GM12873 (cell line): ENCODE results near the gene SUN5.

Experiments used
- CTCF ChIP-seq: IDR thresholded peaks from 2 replicates; pipeline ENCODE4 v1.5.1; 2012; ENCODE audit warnings: low read depth, mild to moderate bottlenecking, moderate library complexity, low read length, control low read depth; ENCODE audit not compliant: insufficient read depth; ENCODE audit errors: missing control alignments

SUN5 gene

GRCh38 chr20:32984631-32985354 is 19.4 kb downstream of the SUN5 start:
- TF ChIP-seq CTCF, result no peak

GRCh38 chr20:32984196-32984595 is 20.0 kb downstream of the SUN5 start:
- no peak for TF ChIP-seq CTCF

GRCh38 chr20:32983459-32984112 is 20.6 kb downstream of the SUN5 start:
- TF ChIP-seq CTCF, result no peak

DNA sequence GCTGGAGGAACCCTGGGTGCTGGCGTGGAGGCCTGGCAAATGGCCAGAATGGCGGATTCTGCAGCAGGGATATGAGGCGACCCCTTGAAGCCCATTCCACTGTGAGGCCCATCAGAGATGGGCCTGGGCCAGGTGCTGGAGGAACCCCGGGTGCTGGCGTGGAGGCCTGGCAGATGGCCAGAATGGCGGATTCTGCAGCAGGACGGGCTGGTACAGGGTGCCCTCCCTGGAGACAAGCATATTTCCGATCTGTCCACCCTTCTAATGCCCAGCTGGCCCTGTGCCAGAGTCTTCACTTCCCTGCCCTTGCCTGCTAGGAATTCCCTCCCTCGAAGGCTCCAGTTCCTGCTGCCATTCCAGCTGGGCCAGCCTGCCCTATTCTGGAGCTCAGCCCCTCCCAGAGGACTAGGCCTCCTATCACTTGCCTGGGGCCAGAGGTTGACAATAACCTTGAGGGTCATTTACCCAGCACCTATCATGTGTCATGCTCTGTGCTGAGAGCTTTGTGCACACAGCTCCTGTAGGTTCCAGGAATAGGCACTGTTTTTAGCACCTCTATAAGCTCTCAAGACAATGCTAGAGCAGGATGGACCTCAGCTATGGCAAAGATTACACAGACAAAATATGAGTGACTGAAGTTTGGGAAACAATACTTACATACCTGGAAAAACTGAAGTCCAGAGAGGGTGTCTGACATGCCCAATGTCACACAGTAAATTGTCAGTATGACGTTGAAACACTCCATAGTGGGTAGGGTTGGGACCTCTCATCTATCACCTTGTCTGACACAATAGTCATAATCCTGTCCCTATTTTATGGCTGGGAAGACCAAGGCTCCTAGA is 21.4 kb downstream of the SUN5 start:
- TF ChIP-seq CTCF, result no peak

- TF ChIP-seq CTCF, result no peak
Measured at GRCh38 chr20:32980990-32981389, 23.2 kb downstream of the SUN5 start.

DNA sequence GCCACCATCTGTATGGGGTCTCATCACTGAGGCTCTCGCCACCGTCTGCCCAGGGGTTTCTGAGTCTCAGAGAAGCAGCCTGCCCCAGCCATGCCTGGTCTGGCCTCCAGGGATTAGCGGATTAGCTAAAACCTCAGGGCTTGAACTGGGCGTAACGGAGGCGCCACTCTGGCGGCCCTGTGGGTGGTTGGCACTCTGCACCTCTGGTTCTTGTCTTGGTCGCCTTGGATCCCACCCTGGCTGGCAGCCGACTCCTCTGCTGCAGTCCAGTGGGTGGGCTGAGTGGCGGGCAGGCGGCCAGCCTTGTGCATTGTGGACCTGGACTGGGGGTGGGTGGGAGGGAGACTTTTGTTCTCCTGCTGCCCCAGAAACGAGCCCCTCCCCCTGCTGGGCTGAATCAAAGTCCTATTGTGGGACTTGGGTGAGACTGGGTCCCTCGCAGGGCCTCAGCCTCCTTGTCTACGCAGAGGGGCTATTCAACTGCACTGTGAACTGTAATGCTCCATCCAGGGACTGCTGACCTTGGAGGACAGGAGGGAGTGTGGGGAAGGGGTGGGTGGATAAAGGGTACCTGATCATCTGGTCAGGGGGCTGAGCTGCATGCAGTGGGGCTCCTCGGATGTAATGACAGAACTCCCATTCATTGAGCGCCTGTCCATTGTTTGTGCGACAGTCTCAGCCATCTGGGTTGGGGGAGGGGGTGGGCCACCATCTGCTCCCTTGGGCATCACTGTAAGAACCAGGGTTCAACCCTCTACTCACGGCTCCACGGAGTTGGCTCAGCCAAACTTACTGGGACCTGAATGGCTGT is 23.9 kb downstream of the SUN5 start:
- no peak for TF ChIP-seq CTCF
